Stimulated activated CD8-positive, alpha-beta memory T cell treated with anti-CD3 and anti-CD28 coated beads, Interleukin-12 subunit alpha, Interleukin-12 subunit beta, amount 100 ng/mL, for 4 hours (primary cell): ENCODE data around the gene MBOAT2.
"Not testable (repeated sequence)": the region's sequence is repeated elsewhere in the genome, so short reads cannot be mapped to it uniquely, and the experiment has no call there.

Source experiments
- DNase-seq: peaks from one replicate; pipeline ENCODE4 v3.0.0-alpha.2; 2020; ENCODE audit warnings: low read depth

The MBOAT2 gene, protein sequence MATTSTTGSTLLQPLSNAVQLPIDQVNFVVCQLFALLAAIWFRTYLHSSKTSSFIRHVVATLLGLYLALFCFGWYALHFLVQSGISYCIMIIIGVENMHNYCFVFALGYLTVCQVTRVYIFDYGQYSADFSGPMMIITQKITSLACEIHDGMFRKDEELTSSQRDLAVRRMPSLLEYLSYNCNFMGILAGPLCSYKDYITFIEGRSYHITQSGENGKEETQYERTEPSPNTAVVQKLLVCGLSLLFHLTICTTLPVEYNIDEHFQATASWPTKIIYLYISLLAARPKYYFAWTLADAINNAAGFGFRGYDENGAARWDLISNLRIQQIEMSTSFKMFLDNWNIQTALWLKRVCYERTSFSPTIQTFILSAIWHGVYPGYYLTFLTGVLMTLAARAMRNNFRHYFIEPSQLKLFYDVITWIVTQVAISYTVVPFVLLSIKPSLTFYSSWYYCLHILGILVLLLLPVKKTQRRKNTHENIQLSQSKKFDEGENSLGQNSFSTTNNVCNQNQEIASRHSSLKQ

DNA sequence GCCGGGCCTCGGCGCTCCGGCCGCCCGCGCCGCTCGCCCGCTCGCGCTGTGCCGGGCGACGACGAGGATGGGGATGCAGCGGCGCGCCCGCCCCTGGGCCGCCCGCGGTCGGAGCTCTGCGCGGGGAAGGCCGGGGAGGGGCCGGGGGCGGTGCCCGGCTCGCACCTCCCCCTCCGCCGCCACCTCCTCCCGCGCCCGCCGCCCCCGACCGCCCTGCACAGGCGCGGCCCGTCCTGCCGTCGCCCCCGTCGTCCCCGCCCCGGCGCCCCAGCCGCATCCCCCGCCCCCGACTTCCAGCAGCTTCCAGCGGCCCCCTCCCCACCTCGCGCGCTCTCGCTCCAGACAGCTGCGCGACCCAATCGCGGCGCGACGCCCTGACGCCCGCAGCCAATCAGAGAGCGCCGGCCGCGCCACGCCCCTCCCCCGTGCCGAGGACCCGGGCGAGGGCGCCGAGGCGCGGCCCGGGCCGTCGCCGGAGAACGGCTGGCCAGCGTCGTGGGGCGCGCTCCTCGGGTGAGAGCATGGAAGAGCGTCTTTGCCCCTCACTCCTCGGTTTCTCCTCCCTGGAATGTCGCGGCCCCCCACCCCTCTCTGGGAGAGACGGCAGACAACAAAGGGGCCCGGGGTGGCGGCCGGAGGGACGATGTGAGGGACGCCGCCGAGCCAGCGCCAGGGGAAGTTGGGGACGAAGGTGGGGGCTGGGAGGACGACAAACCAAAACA, at the start of gene MBOAT2:
TSS of gene MBOAT2 (minus strand) at position 69 of the 722 bp plus-strand sequence. CDS start 70 bp downstream, outside the sequence.
- peak; percentile 71 for DNase-seq

DNA sequence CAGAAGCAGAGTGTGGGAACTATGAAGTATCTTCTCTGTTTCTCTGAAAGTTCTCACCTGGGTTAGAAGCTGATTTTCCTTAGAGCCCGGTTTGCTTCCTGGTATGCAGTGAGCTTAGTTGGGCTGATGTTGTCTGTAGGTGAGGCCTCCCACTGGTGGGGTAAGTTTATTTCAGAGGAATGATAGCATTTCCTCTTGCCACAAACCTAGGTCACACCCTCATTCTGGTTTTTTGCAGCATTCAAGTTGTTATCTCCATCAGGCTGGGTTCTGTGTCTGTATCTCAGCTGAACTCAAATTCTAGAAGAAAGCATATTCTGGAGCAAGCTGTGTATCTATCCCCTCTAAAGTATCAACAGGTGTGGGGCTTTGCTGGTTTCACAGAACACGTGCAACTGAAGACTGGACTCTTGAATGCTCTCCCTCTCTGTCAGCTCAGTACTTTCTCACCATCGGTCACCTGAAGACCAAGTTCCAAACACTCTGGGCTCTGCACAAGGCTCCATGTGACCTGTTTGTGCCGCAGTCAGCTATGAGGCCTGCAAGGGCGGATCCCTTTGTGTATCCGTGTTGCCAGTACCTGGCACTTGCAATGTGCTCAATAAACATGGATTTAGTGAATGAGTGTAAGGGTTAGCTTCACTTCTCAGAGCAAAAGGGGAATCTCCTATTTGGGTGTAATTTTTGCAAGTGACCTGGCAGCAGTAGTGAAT, 49.5 kb upstream of the MBOAT2 start:
- DNase-seq, result no peak

DNA sequence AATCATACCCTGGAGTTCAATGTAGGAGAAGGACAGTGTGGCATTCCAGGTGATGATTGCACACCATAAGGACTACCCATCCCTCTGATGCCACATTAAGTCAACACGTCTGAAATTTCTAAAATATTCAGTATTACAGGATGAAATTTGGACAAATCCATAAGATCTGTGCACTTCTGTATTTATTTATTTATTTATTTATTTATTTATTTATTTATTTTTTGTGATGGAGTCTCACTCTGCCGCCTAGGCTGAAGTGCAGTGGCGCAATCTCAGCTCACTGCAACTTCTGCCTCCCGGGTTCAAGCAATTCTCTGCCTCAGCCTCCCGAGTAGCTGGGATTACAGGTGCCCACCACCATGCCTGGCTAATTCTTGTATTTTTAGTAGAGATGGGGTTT, 48.0 kb upstream of the MBOAT2 start:
- not testable (repeated sequence) for DNase-seq

DNA sequence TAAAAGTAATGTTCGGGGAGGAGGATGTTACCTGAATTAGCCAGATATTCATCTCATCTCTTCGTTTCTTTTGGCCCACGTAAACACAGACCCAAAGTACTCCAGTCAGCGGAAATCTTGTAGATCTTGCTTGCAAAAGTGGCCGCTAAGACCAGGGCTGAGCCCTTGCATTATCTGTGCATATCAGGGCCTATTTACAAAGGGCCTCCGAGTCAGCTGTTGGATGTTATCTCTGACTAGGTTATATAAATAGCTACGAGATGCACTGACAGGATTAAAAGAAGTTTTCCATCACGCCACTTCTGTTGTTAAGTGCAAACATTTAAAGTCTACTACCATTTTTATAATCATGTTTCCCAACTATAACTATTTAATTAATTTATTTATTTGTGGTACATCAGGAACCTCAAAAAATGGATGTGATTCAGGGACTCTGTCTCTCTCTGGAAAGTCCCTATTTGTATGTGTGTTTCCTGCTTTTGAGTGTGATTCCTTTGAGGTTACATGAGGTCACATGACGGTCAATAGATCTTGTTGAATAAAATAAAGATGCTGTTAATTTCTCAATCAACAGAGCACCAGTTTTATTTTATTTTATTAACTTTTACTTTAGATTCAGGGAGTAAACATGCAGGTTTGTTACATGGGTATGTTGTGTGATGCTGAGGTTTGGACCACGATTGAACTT, 46.8 kb upstream of the MBOAT2 start:
- no peak for DNase-seq

DNA sequence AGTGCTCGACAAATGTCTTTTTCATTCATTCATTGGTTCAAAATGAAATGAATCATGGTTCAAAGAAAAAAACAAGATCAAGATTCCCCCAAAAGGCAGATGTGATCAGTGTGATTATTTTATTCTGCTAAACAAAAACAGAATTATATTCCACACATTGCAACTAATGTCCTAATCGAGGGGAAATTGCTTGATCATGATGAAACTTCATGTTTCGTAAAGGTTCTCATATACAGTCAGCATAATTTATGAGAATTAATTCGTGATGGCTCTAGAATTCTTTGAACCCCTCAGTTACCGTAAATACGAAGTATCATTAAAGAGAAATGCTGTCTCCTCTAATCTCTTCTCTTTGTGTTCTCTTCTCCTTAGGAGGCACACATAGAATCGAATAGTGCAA, 42.1 kb upstream of the MBOAT2 start:
- no peak for DNase-seq

DNA sequence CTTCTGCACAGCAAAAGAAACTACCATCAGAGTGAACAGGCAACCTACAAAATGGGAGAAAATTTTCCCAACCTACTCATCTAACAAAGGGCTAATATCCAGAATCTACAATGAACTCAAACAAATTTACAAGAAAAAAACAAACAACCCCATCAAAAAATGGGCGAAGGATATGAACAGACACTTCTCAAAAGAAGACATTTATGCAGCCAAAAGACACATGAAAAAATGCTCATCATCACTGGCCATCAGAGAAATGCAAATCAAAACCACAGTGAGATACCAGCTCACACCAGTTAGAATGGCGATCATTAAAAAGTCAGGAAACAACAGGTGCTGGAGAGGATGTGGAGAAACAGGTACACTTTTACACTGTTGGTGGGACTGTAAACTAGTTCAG, 40.0 kb upstream of the MBOAT2 start:
- not testable (repeated sequence) for DNase-seq

DNA sequence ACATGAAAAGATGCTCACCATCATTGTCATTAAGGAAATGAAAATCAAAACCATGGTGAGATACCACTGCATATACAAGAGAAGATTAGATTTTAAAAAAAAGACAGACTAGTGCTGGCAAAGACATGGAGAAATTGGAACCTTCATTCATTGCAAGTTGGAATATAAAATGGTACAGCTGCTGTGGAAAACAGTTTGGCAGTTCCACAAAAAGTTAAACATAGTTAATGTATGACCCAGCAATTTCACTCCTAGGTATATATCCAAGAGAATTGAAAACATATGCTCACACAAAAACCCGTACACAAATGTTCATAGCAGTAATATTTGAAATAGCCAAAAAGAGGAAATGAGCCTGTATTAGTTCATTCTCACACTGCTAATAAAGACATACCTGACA, 33.7 kb upstream of the MBOAT2 start:
- no peak for DNase-seq

DNA sequence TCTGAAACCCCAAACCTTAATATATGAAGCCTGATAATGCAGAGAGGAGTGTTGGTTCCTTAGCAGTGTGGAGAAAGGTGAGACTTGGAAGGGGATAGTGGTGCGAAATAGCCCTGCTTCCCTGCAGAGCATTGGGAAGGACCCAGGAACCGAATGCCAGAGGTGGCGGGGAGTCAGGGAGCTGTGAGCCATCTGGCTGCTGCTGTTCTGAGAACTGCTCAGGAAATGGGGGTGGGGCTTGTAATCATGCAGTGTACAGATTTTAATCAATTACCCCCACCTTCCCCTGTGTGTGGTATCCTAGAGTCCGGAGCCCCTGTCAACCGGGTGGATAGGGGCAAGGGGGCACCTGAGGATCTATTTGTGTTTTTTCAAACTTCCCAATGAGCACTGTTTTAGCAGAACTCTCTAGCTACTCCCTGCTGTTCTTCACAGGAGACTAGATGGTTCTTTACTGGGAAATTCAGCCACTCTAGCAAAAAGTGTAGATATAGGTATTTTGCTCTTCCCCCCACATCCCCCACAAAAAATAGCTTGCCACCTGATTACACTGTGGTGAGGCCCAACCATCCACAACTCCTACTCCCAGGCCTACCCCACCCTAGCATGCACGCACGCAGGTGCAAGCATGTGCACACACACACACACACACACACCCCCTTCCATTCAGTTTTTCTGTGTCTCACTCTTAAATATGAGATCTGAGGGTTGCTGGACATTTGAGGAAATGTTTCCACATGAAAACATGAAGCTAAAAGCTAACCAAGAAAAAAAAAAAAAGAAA, 30.1 kb upstream of the MBOAT2 start:
- no peak for DNase-seq

DNA sequence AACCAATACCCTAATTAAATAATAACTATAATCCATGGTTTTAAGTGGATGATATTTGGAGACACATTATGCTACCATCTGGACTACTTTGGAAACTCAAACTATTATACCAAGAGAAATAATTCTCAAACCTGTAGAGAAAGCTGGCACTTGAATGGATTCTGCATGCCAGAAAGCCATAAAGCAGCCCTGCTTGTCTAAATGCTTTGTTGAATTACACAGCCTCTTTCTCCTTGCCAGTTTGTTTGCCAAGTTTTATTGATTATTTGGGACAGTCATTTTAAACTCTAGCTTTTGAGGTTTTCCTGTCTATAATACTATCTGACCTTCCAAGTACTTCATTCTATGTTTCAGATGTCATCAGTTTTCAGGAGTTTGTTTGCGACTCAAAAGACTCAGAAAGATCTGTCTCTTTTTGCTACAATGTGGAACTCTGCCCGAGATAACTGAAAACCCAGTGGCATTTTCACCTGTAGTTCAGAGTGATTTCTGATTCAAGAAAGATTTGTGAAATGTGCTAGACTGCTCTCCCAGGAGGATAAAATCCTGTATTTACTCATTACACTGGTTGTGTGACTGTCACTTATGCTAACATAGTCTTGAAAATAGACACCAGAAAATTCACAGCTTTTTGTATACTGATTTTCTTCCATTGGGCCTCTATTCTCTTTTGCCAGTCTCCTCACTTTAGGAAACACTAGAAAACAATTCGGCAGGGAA, 29.2 kb upstream of the MBOAT2 start:
- no peak for DNase-seq

DNA sequence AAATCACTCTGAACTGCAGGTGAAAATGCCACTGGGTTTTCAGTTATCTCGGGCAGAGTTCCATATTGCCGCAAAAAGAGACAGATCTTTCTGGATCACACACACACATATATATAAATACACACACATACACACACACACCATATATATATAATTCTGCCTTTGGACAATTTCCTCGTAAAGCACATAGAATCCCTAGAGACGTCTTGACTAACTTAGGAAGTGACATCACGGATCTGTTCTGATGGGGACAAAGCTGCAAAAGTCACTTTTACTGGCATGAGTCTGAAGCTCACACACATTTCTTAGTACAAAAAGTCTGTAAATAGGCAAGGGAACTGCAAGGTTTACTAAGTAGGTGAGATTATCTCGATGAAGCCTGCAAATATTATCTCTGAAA, 28.6 kb upstream of the MBOAT2 start:
- DNase-seq, result no peak

DNA sequence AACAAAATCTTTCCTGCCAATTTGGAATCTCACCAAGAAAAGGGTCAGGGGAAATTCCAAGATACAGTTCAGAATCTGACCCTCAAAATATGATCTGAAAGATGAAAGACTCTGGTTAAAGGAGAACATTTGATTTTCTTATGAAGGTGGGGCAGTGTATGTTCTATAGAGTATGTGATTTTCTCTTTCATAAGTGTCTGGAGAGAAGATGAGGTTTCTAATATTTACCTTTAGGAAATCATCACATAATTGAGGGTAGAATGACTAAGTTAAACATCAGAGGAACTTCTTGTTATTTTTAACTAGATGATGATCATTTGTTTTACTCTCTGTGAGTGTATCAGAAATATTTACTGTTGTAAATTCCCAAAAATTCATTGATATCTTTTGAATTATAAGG, 27.8 kb upstream of the MBOAT2 start:
- DNase-seq, result no peak

DNA sequence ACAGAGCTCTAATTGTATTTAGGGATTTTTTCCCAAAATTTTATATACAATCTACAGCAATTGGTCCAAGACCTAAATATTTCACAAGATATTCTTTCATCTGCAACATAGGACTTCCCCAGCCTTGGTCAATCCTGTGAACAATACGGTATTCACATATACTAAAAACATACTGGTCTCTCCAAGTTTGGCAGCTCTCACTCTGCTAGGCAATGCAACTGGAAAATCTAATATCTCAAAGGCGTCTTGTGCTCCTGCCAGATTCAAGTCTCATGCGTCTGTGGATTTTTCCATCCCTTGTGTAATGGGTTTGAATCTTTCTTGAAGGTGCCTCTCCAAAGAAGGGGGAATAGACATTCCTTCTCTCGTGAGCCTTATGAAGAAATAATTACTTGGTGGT, 27.4 kb upstream of the MBOAT2 start:
- no peak for DNase-seq

DNA sequence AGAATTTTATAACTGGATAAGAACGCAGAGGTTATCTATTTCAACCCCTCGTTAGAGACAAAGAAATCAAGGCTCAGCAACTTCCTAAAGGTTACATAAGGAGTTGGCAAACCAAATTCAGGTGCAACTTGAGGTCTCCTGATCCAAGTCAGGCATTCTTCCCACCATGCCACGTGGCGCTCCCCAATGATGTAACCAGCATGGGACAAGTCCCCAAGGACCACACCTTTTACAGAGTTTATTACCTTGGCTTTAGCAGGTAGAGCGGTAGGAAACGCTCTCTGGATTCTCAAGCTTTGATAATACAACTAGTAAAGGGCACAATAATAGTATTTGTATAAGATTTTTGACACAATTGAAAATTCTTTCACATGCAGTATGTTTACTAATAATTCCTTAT, 26.7 kb upstream of the MBOAT2 start:
- no peak for DNase-seq

DNA sequence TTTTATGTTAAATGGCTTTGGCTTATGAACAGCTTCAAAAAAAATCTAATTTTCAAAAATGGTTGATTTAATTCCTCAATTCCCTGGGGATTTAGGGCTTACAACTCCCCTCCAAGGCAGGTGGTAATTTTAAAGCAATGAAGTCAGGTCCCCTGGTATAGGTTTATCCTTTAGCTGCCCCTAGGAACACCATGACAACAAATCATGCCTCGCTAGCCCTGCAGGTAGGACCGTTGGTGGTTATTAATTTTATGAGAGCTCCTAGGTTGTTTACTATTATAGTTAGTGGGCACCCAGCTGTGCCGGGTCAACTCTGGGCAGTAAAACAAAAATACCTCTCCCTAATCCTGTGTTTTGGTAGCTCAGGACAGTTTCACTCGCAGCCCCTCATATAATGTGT, 26.2 kb upstream of the MBOAT2 start:
- DNase-seq, result no peak

DNA sequence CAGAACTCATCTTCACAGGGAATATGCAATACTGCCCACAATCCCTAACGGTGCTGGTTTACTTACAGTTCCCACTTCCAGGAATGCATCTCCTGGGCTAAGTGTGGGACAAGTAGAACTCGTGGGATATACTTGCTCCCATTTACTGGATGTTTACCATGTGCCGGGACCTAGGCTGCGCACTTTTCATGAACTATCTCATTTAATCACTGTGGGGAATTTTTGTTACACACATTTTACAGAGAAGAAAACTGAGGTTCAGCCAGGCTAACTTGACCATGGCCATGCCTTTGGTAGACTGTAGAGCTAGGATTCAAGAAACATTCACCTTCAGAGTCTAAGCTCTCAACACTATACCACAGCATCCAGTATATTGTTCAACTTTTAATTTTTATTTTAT, 24.4 kb upstream of the MBOAT2 start:
- DNase-seq, result no peak

DNA sequence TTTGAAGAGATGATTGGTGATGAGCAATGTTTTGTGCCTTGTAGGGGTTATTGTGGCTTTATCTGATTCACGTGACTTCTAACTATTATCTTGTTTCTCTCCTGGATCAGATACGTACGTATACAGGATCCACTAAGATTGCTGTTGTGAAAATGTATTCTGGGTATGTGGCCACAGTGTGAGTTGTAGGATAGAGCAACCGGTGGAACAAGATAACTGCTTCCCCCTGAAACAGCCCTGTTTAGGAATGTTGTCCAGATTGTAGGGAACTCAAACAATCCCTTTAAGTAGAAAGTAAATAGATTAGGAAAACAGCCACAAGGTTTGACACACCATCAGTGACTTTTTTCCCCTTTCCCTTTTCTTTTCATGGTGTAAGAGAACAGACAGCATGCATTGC, 22.3 kb upstream of the MBOAT2 start:
- DNase-seq, result no peak

DNA sequence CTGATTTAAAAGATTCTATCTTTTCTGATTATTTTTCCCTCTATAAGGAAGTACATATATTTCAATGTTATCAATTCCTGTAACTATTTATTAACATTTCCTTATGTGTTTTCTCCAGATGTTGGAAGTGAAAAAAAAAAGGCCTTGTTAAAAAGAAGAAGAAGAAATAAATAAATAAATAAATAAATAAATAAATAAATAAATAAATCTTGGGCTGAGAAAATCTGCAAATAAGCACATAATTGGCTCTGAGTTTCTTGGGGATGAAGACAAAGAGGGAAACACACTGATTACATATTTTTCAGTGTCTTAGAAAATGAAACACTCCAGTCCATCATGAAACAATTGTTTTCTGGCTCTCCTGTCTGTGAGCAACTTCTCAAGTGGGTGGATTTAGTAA, 21.1 kb upstream of the MBOAT2 start:
- no peak for DNase-seq

DNA sequence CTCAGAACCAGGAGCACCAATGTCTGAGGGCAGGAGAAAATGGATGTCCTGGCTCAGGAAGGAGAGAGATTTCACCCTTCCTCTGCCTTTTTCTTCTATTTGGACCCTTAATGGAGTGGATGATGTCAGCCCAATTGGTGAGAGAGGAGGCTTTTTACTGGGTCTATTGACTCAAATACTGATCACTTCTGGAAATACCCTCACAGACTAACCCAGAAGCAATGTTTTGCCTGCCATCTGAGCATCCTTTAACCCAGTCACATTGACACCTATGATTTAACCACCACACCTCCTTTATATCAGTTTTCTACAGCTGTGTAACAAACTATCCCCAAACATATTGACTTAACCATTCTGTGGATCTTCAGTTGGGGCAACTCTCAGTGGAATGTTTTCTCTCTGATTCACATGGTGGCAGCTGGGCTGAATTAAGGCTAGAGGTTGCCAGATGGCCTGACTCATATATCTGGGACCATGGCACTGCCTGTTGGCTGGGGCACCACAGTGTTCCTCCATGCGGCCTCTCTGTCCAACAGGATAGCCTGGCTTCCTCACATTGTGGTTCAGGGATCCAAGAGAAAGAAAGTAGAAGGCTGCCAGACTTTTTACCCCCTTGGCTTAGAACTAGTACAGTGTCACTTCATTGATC, 18.2 kb upstream of the MBOAT2 start:
- DNase-seq, result no peak

DNA sequence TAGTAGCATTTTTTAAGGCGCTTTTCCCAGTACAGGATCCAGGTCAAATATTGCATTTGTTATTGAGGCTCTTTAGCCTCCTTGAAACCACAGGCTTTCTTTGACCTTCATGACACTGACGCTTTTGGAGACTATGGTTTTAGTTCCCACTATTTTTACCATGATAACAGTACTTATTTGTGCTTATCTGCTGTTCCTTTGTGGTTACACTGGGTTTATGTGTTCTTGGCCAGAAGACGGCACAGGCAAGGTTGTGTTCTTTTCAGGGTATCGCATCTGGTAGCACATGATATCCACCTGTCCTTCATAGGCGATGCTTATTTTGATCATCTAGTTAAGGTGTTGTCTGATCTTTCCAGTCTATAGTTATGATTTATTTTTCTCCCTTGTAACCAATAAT, 16.8 kb upstream of the MBOAT2 start:
- DNase-seq, result no peak

DNA sequence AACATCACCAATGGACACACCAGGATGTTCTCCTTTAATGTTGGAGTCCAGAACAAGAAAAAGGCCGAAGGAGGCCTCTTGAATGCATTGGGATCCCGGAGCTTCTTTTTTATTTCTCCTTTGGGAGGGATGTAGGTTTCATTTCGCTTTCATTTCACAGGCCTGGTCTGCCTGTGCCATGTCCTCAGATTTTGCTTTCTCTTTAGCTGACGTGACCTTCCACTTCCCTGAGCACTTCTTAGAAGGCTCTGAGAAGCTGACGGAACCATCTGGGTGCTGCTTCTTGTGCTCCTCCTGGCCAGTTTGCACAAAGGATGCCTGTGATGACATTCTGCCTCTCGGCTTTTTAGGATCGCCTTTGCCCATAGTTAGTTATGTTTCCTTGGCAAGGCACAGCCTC, 15.1 kb upstream of the MBOAT2 start:
- DNase-seq, result no peak
